SU-DHL-6 (cell line): Measurements from ENCODE around the gene MAB21L4.

Experiments used
- EZH2phosphoT487 ChIP-seq: fragments of 200-600 bp; sonication (generic), shearing (Covaris generic); conservative IDR thresholded peaks from 2 replicates; pipeline ENCODE4 v1.6.1; 2018; ENCODE audit warnings: mild to moderate bottlenecking, antibody characterized with exemption, low read length, moderate library complexity, mixed read lengths
- TF ChIP-seq, protein P1 (sequence below): fragments of 200-600 bp; sonication (generic); IDR thresholded peaks from one replicate; pipeline ENCODE4 v1.5.1; 2017; ENCODE audit warnings: antibody characterized with exemption, mild to moderate bottlenecking, low read length, moderate library complexity; ENCODE audit not compliant: insufficient read depth, poor library complexity, severe bottlenecking

GRCh38 chr2:240932001-240932723, 36.2 kb upstream of the MAB21L4 start:
- TF ChIP-seq, protein P1, sequence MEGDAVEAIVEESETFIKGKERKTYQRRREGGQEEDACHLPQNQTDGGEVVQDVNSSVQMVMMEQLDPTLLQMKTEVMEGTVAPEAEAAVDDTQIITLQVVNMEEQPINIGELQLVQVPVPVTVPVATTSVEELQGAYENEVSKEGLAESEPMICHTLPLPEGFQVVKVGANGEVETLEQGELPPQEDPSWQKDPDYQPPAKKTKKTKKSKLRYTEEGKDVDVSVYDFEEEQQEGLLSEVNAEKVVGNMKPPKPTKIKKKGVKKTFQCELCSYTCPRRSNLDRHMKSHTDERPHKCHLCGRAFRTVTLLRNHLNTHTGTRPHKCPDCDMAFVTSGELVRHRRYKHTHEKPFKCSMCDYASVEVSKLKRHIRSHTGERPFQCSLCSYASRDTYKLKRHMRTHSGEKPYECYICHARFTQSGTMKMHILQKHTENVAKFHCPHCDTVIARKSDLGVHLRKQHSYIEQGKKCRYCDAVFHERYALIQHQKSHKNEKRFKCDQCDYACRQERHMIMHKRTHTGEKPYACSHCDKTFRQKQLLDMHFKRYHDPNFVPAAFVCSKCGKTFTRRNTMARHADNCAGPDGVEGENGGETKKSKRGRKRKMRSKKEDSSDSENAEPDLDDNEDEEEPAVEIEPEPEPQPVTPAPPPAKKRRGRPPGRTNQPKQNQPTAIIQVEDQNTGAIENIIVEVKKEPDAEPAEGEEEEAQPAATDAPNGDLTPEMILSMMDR, result no peak
- no peak for TF ChIP-seq EZH2phosphoT487
